HEK293T (cell line): ENCODE data around the gene NHS.

Source experiments
- CTBP1 ChIP-seq: fragments of 450-650 bp; IDR thresholded peaks from 2 replicates; pipeline ENCODE4 v1.6.1; 2016; ENCODE audit warnings: borderline replicate concordance
- ELF4 ChIP-seq: fragments of 450-650 bp; IDR thresholded peaks from 2 replicates; pipeline ENCODE4 v1.6.1; 2017; ENCODE audit warnings: antibody characterized with exemption
- FOXA1 ChIP-seq: fragments of 450-650 bp; IDR thresholded peaks from 2 replicates; pipeline ENCODE4 v1.6.1; 2016; ENCODE audit warnings: mild to moderate bottlenecking
- FOXK2 ChIP-seq: fragments of 450-650 bp; IDR thresholded peaks from 2 replicates; pipeline ENCODE4 v1.6.1; 2016; ENCODE audit warnings: mild to moderate bottlenecking
- FOXM1 ChIP-seq: fragments of 450-650 bp; IDR thresholded peaks from 2 replicates; pipeline ENCODE4 v1.6.1; 2017; ENCODE audit warnings: mild to moderate bottlenecking, borderline replicate concordance
- SUZ12 ChIP-seq: fragments of 450-650 bp; IDR thresholded peaks from 2 replicates; pipeline ENCODE4 v1.6.1; 2016; ENCODE audit warnings: mild to moderate bottlenecking

DNA sequence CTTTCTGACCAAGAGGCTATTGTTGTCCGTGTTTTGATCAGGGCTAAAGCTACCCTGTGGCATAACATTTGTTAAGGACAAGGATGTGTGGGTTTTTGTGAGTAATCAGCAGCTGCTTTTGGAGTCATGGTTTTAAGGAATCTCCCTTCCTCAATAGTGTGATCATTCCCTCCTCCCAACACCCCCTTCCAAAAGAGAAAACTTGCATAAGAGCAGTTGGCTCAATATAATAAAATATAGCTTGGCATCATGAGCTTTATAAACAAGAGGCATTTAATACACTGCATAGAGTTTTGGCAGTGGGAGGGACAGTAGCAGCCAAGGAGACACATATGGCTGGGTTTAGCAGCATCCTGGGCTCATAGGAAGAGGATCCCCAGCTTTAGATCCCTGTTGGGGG lies 84.7 kb downstream of the NHS start:
- no peak for TF ChIP-seq FOXM1
- TF ChIP-seq CTBP1 = no peak
- TF ChIP-seq FOXK2 = no peak
- TF ChIP-seq ELF4 = no peak
- TF ChIP-seq FOXA1 = no peak
- TF ChIP-seq SUZ12 = no peak
